GM18507 (cell line): Measurements from ENCODE around the gene KLHL13.
"Not testable (repeated sequence)": the region's sequence is repeated elsewhere in the genome, so short reads cannot be mapped to it uniquely, and the experiment has no call there.

Source experiments
- DNase-seq: peaks from one replicate; pipeline ENCODE4 v3.0.0; 2011; ENCODE audit warnings: low read depth; ENCODE audit not compliant: insufficient read length; ENCODE audit errors: extremely low spot score
- FAIRE-seq: peaks from 2 replicates; lab custom pipeline; 2011; peaks lifted over from hg19 to GRCh38; lab: Jason Lieb, UNC

The KLHL13 gene, protein sequence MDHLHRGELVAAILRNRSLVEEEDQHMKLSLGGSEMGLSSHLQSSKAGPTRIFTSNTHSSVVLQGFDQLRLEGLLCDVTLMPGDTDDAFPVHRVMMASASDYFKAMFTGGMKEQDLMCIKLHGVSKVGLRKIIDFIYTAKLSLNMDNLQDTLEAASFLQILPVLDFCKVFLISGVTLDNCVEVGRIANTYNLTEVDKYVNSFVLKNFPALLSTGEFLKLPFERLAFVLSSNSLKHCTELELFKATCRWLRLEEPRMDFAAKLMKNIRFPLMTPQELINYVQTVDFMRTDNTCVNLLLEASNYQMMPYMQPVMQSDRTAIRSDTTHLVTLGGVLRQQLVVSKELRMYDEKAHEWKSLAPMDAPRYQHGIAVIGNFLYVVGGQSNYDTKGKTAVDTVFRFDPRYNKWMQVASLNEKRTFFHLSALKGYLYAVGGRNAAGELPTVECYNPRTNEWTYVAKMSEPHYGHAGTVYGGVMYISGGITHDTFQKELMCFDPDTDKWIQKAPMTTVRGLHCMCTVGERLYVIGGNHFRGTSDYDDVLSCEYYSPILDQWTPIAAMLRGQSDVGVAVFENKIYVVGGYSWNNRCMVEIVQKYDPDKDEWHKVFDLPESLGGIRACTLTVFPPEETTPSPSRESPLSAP

DNA sequence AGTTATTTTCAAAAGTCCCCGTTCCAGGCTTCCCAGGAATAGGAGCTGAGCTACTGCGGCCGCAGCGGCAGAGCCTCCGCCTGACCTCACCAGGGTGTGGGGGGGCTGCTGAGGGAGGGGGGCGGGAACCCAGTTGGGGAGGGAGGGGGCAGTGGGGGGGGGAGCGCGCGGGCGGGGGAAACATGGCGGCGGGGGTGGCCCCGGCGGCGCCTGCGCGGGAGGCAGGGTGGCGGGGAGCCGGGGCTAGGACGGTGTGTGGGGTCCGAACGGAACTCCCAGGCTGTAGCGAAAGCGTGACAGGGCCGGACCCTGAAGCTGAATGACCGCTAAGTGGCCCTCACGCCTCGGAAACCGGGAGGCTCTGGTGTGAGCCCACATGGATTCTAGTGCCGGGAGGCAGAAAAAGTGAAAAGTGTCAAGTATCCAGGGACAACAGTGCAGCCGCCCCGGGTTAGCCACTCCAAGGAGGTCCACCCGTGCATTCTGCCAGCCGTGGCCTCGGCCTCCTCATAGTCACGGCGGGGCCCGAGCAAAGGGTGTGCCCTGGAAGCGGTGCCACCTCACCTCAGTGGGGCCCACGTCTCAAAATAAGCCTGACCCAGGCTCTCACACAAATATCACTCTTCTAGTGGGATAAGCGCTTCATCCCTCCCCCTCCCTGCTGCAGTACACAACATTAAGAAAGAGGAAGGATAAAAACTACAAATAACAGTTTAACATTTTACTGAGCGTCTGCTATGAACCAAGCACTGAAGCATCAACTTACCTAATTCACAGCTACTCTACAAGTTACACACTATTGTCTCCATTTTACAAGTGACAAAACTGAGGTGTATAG is at the start of gene KLHL13:
TSS of gene KLHL13 (minus strand) at position 98 of the 838 bp plus-strand sequence. CDS start 88,337 bp downstream, outside the sequence.
- DNase-seq (no peak), FAIRE-seq (no peak)

DNA sequence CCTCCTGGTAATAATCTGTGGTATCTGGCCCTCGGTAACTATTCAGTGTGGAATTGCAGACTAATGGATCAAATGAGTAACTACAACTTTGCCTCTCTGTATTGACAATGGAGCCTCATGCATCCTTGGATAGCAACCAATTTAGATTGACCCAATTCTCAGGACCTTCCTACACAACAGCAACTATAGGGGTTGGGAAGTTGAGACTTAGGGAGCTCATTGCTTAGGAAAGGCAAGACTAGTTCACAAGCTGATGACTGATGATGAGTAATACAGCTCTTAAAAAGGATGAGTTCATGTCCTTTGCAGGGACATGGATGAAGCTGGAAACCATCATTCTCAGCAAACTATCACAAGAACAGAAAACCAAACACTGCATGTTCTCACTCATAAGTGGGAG is 47.5 kb upstream of the KLHL13 start:
- no peak for DNase-seq
- FAIRE-seq, result no peak

DNA sequence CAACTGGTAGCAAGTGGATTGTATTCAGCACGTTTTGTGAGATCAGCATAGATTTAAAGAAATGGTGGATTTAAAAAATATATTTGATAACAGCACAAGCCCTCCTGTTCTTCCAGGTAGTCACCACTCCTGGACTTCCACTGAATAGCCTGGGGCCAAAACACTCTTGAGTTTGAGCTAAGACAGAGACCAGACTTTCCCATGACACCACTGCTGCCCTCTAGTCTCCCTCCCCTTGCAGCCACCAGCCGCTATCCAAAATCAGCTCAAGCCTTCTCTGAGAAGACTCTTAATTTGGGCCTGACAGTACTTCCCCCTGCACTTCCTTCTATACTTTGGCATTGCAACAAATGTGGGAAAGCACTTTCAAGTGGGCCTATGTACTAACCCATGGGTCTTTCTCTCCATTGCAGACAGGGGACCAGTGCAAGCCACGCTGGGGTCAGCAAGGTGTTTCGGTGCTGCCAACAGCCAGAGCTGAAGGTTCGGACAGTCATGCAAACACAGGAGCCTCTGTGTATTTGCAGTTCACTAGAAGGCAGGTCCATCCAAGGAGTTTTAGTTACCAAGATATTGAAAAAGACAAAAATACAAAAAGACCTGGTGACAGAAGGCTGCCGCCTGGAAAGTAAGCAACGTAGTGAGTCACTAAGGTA is 40.5 kb upstream of the KLHL13 start:
- DNase-seq, result no peak
- FAIRE-seq, result no peak

DNA sequence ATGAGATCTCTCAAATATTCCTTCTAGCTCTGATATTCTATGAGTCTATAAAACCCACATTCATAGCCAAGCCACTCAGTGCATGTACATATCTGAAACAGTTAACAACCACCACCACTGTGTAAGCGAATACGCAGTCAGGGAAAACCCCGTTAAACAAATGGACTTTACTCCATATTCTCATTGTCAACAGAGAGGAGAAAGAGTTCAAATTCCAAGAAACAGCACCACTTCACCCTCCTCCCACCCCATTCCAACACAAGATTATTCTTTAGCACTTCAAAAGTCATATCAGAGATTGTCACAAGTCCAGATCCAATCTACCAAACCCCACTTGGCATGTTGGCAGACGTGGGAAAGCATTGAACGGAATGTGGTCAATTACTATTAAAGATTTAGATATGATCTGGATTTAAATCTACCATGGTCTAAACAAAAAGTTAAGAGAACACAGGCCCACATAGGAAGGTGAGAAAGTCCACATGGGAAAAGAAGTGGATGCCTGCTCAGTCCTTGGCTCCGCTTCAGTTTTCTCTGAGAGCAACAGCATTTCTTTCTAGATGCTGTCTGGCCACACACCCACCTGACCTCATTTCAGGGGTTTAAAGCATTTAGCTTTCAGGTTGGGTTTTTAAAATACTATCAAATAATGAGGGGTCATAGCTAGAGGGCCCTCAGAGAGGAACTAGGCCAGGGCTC is 39.8 kb upstream of the KLHL13 start:
- no peak for FAIRE-seq
- no peak for DNase-seq

DNA sequence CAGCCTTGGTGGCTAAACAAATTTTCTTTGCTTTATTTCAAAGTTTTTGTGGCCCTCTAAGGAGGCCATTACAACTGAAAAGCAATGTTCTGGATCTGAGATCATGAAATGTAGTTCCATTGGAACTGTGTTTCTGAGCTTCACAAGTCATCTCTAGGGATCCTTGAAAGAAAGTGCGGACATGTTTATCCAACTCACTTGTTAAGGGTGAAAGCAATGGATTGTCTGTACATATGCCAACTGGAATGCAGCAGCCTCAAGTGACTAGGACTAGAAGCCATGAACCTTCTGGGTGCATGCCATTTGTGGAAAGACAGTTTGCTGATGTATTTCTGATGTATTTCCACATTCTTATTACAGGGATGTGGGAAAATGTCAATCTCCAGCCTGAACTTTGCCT is 36.7 kb upstream of the KLHL13 start:
- FAIRE-seq (no peak), DNase-seq (no peak)

DNA sequence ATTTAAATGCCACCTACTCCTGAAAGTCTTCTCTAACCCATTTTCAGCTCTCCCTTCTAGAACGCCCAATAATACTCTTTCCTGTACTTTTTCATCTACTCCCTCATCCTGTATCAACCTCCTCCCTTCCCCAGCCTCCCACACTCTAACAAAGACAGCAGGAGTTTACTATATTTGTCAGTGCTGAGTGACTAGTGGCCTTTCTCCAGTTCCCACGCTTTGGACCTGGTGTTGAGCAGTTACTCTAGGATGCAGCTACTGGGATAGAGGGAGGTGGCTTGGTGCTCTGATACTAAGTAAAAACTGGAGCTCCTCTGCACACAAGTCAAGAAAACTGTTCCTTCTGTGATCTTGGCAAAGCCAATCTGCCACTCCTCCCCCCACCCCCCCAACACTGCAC is 36.1 kb upstream of the KLHL13 start:
- DNase-seq (no peak), FAIRE-seq (no peak)

DNA sequence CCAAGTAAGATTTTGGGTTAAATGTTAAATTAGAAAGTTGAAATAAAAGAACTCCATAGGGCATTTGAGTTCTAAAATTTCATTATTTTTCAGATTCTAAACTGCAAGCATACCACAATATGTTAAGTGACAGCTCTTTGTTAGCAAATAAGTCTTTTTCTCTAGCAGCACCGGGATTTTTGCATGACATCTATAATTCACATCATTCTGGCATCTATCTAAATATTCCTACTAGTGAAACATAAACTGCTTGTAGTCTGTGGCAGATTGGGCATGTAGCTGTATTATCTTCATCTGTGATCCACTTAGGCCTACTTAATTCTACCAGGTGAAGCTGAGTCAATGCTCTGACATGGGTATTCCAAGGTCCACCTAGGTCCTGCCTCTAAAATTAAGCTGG is 32.1 kb upstream of the KLHL13 start:
- no peak for DNase-seq
- FAIRE-seq, result no peak

DNA sequence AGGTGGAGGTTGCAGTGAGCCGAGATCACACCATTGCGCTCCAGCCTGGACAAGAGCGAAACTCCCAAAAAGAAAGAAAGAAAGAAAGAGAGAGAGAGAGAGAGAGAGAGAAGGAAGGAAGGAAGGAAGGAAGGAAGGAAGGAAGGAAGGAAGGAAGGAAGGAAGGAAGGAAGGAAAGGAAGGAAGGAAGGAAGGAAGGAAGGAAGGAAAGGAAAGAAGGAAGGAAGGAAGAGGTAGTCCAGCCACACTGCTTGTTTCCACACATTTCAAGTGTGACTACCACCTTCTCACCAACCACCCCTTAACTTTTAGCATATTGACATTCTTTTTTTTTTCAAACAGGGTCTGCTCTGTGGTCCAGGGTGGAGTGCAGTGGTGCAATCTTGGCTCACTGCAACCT is 31.2 kb upstream of the KLHL13 start:
- FAIRE-seq, DNase-seq: not testable (repeated sequence)

DNA sequence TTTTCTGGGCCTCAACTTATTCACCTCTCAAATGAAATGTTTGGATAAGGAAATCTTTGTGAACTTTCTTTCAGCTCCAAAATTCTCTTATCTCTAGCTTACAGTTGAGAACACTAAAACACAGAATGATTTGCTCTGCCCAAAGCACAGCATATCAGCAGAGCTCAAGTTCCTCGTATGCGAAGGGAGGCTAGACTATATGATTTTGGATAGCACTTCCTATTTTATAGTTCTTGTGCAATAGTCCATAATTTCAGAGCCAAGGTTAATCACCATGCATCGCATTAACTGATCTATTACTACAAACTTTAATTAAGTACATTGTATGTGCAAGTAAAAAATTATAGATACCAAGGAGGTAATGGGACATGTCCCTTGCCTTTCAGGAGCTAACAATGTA is 27.0 kb upstream of the KLHL13 start:
- DNase-seq (no peak), FAIRE-seq (no peak)

DNA sequence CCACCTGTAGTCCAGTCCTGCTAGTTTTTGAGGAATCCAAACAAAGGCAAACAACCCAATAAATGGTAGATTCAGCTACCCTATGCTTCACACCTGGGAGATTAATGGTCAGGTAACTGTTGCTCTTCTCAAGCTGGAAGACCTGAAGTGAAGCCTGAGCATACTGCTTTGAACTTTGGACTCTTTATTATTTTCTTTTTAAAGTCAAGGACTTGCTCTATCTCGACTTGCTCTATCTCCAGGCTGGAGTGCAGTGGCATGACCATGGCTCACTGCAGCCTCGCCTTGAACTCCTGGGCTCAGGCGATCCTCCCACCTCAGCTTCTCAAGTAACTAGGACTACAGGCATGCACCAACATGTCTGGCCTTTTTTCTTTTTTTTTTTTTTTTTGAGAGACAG is 14.7 kb upstream of the KLHL13 start:
- DNase-seq, result no peak
- FAIRE-seq, result no peak

DNA sequence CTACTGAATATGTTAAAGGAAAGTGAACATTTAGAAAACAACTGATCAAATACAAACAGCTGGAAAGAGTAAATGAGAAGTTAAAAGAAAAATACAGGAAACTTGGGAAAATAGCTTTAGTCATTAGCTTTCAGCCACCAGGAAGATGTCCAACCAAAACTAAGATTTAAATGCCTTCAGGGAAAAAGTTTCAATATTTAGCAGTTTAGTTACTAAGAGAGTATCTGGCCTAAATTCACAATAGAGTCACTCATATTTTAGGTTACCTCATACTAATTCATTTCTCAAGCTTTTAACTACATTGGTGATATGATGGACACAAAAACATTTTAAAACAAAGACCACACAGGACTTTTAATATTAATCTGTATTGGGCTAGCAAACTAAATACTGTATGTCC is 13.1 kb upstream of the KLHL13 start:
- FAIRE-seq (no peak), DNase-seq (no peak)

DNA sequence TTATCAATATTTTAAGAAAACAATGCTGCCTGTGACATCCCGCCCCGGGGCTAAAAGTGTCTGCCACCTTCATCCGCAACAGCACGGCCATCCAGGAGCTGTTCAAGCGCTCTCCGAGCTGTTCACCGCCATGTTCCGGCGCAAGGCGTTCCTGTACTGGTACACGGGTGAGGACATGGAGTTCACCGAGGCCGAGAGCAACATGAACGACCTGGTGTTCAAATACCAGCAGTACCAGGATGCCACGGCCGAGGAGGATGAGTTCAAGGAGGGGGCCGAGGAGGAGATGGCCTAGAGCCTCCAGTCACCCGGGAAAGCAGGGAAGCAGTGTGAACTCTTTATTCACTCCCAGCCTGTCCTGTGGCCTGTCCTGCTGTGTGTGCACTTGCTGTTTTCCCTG is 12.1 kb upstream of the KLHL13 start:
- no peak for FAIRE-seq
- DNase-seq, result no peak

DNA sequence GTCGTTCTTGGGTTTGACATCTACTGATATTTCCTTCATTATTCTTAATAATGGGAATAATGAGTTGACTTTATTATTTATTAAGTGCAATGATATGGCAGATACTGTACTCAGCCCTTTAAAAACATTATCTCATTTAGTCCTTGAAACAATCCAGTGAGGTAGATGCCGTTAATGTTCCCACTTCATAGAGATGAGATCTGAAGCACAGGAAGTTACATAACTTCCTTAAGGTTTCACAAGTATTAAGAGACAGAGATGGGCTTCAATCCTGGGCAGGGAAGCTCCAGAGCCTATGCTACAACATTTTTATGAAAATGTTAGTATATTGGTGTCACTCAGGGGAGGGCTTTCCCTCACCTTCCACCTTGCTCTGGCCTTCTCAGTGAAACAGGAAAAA is 9.7 kb upstream of the KLHL13 start:
- no peak for DNase-seq
- no peak for FAIRE-seq

DNA sequence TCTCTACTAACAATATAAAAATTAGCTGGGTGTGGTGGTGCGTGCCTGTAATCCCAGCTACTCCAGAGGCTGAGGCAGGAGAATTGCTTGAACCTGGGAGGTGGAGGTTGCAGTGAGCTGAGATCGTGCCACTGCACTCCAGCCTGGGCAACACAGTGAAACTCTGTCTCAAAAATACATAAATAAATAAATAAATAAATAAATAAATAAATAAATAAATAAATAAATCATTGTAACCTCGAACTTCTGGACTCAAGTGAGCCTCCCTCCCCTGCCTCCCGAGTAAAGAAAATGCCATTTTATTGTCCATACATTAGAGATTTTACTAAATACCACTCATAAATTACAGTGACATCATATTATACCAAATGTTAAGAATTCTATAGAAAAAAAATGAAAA is 7.6 kb upstream of the KLHL13 start:
- FAIRE-seq, DNase-seq: not testable (repeated sequence)

DNA sequence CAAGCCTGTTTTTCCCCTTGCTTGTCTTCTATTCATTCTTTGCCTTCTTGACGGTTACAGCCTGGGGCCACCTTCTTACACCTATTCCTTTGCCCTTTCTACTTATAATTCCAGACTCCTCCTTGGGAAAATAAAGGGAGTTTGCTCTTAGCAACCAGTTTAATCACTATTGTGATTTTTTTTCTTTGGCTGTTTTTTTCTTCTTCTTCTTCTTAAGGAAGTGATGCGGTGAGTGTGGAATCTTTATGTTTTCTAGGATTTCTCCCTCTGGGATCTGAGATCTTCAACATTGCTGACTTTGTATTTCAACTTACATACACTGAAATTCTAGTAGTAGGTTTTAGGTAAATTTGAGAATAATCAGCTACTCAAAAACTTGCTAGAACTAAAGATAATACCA is 1.1 kb upstream of the KLHL13 start:
- FAIRE-seq, result no peak

DNA sequence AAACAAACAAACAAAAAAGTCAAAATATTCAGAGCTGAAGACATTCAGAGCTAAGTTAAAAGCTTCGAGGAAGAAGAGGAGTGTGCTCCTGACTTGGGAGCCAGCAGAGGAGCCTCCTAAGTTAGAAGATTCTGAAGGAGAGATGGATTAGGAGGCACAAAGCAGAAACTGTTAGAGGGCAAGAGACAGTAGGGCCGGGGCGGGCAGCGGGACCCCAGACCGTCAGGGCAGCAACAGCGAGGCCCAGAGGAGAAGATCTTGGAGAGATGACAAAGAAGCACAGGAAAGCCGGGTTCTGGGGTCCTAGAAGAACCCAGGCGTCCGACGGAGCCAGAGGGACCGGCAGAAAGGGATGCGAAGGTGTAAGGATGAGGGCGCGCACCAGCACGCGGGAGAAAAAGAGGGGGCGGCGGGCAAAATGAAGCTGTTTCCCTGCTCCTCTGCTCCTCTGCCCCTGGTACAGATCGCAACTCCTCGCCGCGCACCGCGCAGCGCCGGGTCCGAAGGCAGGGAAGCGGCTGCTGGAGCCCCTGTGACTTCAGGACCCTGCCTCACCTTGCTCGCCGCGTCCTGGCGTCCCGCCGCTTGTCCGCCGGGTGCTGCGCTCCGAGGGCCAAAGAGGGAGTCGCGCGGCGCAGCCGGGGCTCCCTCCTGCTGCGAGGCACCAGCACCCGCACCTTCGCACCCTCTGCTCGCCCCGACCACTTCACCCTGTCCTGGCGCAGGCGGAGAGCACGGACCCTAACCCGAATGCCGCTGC is 477 bp downstream of the KLHL13 start:
- FAIRE-seq (no peak), DNase-seq (no peak)

More for the DNA sequence above, 1.1 kb upstream of the KLHL13 start:
- no peak for DNase-seq

DNA sequence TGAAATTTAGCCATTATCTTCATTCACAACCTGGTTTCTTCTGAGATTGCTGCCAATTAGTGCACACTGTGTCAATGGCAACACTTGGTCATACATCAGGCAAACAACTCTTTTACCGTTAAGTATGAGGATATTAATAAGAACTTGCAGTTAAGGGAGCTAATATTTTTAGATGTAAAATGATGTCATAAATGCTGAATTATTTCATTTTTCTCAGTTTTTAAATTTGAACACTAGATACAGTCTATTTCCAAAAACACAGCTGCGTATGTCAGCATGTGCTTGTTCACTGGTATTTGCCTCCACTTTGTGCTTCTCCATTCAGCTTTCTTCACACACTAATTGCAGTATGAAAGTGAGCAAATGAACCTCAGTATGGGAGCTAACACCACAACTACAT is 1.6 kb downstream of the KLHL13 start:
- DNase-seq (no peak), FAIRE-seq (no peak)

DNA sequence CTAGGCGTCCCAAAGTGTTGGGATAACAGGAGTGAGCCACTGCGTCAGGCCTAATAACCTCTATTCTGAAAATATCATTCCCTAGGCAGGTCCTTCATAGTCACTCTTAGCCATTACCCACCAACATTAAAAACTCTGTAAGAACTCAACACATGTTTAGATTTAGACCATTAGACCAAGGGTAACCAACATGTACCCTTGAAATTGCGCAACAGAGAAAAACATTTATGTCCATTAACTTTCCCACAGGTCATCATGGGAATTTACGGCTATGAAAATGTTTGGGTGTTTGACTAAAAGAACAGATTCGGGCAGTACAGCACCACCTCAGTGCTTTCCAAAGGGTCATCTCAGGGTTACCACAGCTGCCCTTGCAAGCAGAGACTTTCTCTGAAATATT is 7.5 kb downstream of the KLHL13 start:
- DNase-seq, result no peak
- no peak for FAIRE-seq

DNA sequence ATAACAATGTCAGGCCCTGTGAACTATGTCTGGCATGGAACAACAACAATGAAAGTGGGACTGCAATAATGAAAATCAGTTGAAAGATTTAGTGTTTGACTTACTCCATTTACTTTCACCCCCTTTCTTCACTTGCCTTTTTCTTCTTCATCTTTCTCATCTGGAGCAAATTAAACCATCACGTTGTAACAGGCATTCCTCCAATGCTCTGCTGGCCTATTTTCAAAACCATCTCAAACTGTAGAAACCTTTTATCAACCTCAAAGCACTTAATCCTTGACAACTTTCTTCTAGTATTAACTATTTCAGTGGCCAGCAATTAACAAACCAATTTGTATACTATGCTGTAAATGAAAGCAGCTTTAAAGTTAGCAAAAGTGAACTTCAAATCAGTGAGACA is 8.3 kb downstream of the KLHL13 start:
- no peak for DNase-seq
- FAIRE-seq, result peak; percentile 24
